ENCODE results near the gene PSMD12.
"Not testable (repeated sequence)": the region's sequence is repeated elsewhere in the genome, so short reads cannot be mapped to it uniquely, and the experiment has no call there.

The PSMD12 gene

GRCh38 chr17:67388536-67388935, 22.2 kb upstream of the PSMD12 start:
- not testable (repeated sequence) for FAIRE-seq

GRCh38 chr17:67386965-67387551, 20.7 kb upstream of the PSMD12 start:
- DNase-seq (ENCODE audit: low spot score) (peak; percentile 36), FAIRE-seq (no peak)

More at GRCh38 chr17:67388536-67388935, 22.2 kb upstream of the PSMD12 start:
- DNase-seq (ENCODE audit: low spot score): not testable (repeated sequence)

- DNase-seq (ENCODE audit: low spot score): no peak
- no peak for FAIRE-seq
Observed at GRCh38 chr17:67385122-67385988, 19.0 kb upstream of the PSMD12 start.

- no peak for FAIRE-seq
- no peak for DNase-seq (ENCODE audit: low spot score)
Observed at GRCh38 chr17:67381929-67382257, 15.5 kb upstream of the PSMD12 start.

GRCh38 chr17:67379251-67379630, 12.9 kb upstream of the PSMD12 start:
- DNase-seq (ENCODE audit: low spot score) (no peak), FAIRE-seq (no peak)

- peak; percentile 78 for DNase-seq (ENCODE audit: low spot score)
- no peak for FAIRE-seq
Observed at GRCh38 chr17:67378454-67379250, 12.3 kb upstream of the PSMD12 start.

GRCh38 chr17:67377488-67378453, 11.4 kb upstream of the PSMD12 start:
- no peak for DNase-seq (ENCODE audit: low spot score)
- no peak for FAIRE-seq

GRCh38 chr17:67376737-67377487, 10.5 kb upstream of the PSMD12 start, which contains the start of gene PITPNC1:
Gene PITPNC1, plus strand, starts transcription at chr17:67377281.
- FAIRE-seq (no peak), DNase-seq (ENCODE audit: low spot score) (peak; percentile 62)

GRCh38 chr17:67376415-67376736, 10.0 kb upstream of the PSMD12 start:
- FAIRE-seq (no peak), DNase-seq (ENCODE audit: low spot score) (no peak)

- FAIRE-seq: no peak
- DNase-seq (ENCODE audit: low spot score): no peak
Observed at GRCh38 chr17:67375716-67376115, 9.3 kb upstream of the PSMD12 start.

GRCh38 chr17:67375054-67375427, 8.7 kb upstream of the PSMD12 start:
- FAIRE-seq: no peak
- no peak for DNase-seq (ENCODE audit: low spot score)

GRCh38 chr17:67374329-67375053, 8.1 kb upstream of the PSMD12 start:
- peak; percentile 39 for FAIRE-seq
- peak; percentile 66 for DNase-seq (ENCODE audit: low spot score)

GRCh38 chr17:67372751-67373150, 6.4 kb upstream of the PSMD12 start:
- FAIRE-seq: no peak
- DNase-seq (ENCODE audit: low spot score): no peak

- DNase-seq (ENCODE audit: low spot score): no peak
Observed at GRCh38 chr17:67369676-67370075, 3.3 kb upstream of the PSMD12 start.

GRCh38 chr17:67365738-67366192, 612 bp downstream of the PSMD12 start:
- DNase-seq (ENCODE audit: low spot score) (peak; percentile 71), FAIRE-seq (no peak)

More at GRCh38 chr17:67369676-67370075, 3.3 kb upstream of the PSMD12 start:
- no peak for FAIRE-seq

GRCh38 chr17:67364847-67365737, 1.3 kb downstream of the PSMD12 start:
- FAIRE-seq: no peak
- no peak for DNase-seq (ENCODE audit: low spot score)

GRCh38 chr17:67362173-67362572, 4.2 kb downstream of the PSMD12 start:
- DNase-seq (ENCODE audit: low spot score) (no peak), FAIRE-seq (no peak)

- FAIRE-seq: no peak
Observed at GRCh38 chr17:67360880-67361279, 5.5 kb downstream of the PSMD12 start.

More at GRCh38 chr17:67360880-67361279, 5.5 kb downstream of the PSMD12 start:
- DNase-seq (ENCODE audit: low spot score): no peak
